ENCODE data around the gene KRT77.

The KRT77 gene

GRCh38 chr12:52677671-52678070 is 25.7 kb downstream of the KRT77 start:
- H3K9ac ChIP-seq (ENCODE audit: low read length), result no peak overlapping the region
- H3K27ac ChIP-seq (ENCODE audit: low read length), result no peak overlapping the region
- no peak overlapping the region for H3K4me2 ChIP-seq (ENCODE audit: low read length)
- TF ChIP-seq CTCF (IDR thresholded peaks at IDR 0.05; ENCODE audit: low read depth, low read length) (no peak), EZH2phosphoT487 (IDR thresholded peaks at IDR 0.05; ENCODE audit: low read depth) (no peak)
- no peaks in the 10 kb centered on the region for H4K20me1 ChIP-seq (ENCODE audit: insufficient read depth, low read length)
- no peaks in the 10 kb centered on the region for H3K4me1 ChIP-seq (ENCODE audit: low read length)
- H2AFZ ChIP-seq (ENCODE audit: low read depth, low read length), result no peak overlapping the region
- no peak overlapping the region for H3K4me3 ChIP-seq (ENCODE audit: low read length)
- H3K79me2 ChIP-seq (ENCODE audit: low read length), result no peaks in the 10 kb centered on the region
- peaks cover 65% of the 10 kb centered on the region for H3K27me3 ChIP-seq (ENCODE audit: low read depth, low read length)
- no peaks in the 10 kb centered on the region for H3K9me3 ChIP-seq (ENCODE audit: insufficient read depth, low read length)
- no peaks in the 10 kb centered on the region for H3K36me3 ChIP-seq (replicated peaks; ENCODE audit: low read depth, low read length)

- TF ChIP-seq CTCF (IDR thresholded peaks at IDR 0.05; ENCODE audit: low read depth, low read length), result no peak
- peaks cover 63% of the 10 kb centered on the region for H3K27me3 ChIP-seq (ENCODE audit: low read depth, low read length)
Measured at GRCh38 chr12:52677126-52677525, 26.2 kb downstream of the KRT77 start.

GRCh38 chr12:52676163-52676562 is 27.2 kb downstream of the KRT77 start:
- no peak overlapping the region for H3K4me3 ChIP-seq (ENCODE audit: low read length)
- no peaks in the 10 kb centered on the region for H3K9me3 ChIP-seq (ENCODE audit: insufficient read depth, low read length)
- no peaks in the 10 kb centered on the region for H4K20me1 ChIP-seq (ENCODE audit: insufficient read depth, low read length)
- no peaks in the 10 kb centered on the region for H3K4me1 ChIP-seq (ENCODE audit: low read length)
- TF ChIP-seq EZH2phosphoT487 (IDR thresholded peaks at IDR 0.05; ENCODE audit: low read depth), result no peak
- TF ChIP-seq CTCF (IDR thresholded peaks at IDR 0.05; ENCODE audit: low read depth, low read length), result no peak
- peaks cover 64% of the 10 kb centered on the region for H3K27me3 ChIP-seq (ENCODE audit: low read depth, low read length)
- H3K79me2 ChIP-seq (ENCODE audit: low read length), result no peaks in the 10 kb centered on the region
- no peak overlapping the region for H3K9ac ChIP-seq (ENCODE audit: low read length)
- H3K4me2 ChIP-seq (ENCODE audit: low read length), result no peak overlapping the region
- H3K36me3 ChIP-seq (replicated peaks; ENCODE audit: low read depth, low read length), result no peaks in the 10 kb centered on the region
- no peak overlapping the region for H2AFZ ChIP-seq (ENCODE audit: low read depth, low read length)
- no peak overlapping the region for H3K27ac ChIP-seq (ENCODE audit: low read length)

More at GRCh38 chr12:52677126-52677525, 26.2 kb downstream of the KRT77 start:
- Histone ChIP-seq H3K4me3 (ENCODE audit: low read length) (no peak overlapping the region), H3K27ac (ENCODE audit: low read length) (no peak overlapping the region), H3K36me3 (replicated peaks; ENCODE audit: low read depth, low read length) (no peaks in the 10 kb centered on the region), H4K20me1 (ENCODE audit: insufficient read depth, low read length) (no peaks in the 10 kb centered on the region), H3K4me2 (ENCODE audit: low read length) (no peak overlapping the region), H3K9ac (ENCODE audit: low read length) (no peak overlapping the region), H3K4me1 (ENCODE audit: low read length) (no peaks in the 10 kb centered on the region), H3K79me2 (ENCODE audit: low read length) (no peaks in the 10 kb centered on the region), H2AFZ (ENCODE audit: low read depth, low read length) (no peak overlapping the region), H3K9me3 (ENCODE audit: insufficient read depth, low read length) (no peaks in the 10 kb centered on the region)

GRCh38 chr12:52675301-52675701 is 28.0 kb downstream of the KRT77 start:
- TF ChIP-seq CTCF (IDR thresholded peaks at IDR 0.05; ENCODE audit: low read depth, low read length) (no peak), EZH2phosphoT487 (IDR thresholded peaks at IDR 0.05; ENCODE audit: low read depth) (no peak)
- H3K27ac ChIP-seq (ENCODE audit: low read length), result no peak overlapping the region
- no peaks in the 10 kb centered on the region for H3K9me3 ChIP-seq (ENCODE audit: insufficient read depth, low read length)
- peaks cover 64% of the 10 kb centered on the region for H3K27me3 ChIP-seq (ENCODE audit: low read depth, low read length)
- no peak overlapping the region for H2AFZ ChIP-seq (ENCODE audit: low read depth, low read length)
- H3K4me2 ChIP-seq (ENCODE audit: low read length), result no peak overlapping the region
- no peaks in the 10 kb centered on the region for H3K36me3 ChIP-seq (replicated peaks; ENCODE audit: low read depth, low read length)
- H3K4me1 ChIP-seq (ENCODE audit: low read length), result no peaks in the 10 kb centered on the region
- H3K9ac ChIP-seq (ENCODE audit: low read length), result no peak overlapping the region
- no peaks in the 10 kb centered on the region for H3K79me2 ChIP-seq (ENCODE audit: low read length)
- no peaks in the 10 kb centered on the region for H4K20me1 ChIP-seq (ENCODE audit: insufficient read depth, low read length)
- H3K4me3 ChIP-seq (ENCODE audit: low read length), result no peak overlapping the region

All from OCI-LY3 (cell line).